HFFc6 (cell line): ENCODE measurements around the gene INPPL1. TPM values are rescaled to one million over a fixed set of nuclear protein-coding genes. Genes with fewer than 3 reads are reported as not detected.

Experiments
- DNase-seq: peaks from one replicate; pipeline ENCODE4 v3.0.0-alpha.2; 2018
- H3K27ac Mint-ChIP-seq: 2 replicates; pipeline ENCODE4 v1.8.0; 2020; ENCODE audit warnings: mild to moderate bottlenecking, mixed read lengths
- H3K27me3 Mint-ChIP-seq: 2 replicates; pipeline ENCODE4 v1.8.0; 2021; ENCODE audit warnings: mild to moderate bottlenecking, moderate library complexity, mixed read lengths; ENCODE audit not compliant: insufficient read depth
- H3K36me3 Mint-ChIP-seq: 2 replicates; pipeline ENCODE4 v1.8.0; 2021; ENCODE audit warnings: low read depth, mixed read lengths
- H3K4me1 Mint-ChIP-seq: 2 replicates; pipeline ENCODE4 v1.8.0; 2020; ENCODE audit warnings: low read depth, mixed read lengths
- H3K4me3 Mint-ChIP-seq: 2 replicates; pipeline ENCODE4 v1.8.0; 2020; ENCODE audit warnings: mild to moderate bottlenecking, moderate library complexity, mixed read lengths
- H3K9me3 Mint-ChIP-seq: 2 replicates; pipeline ENCODE4 v1.8.0; 2020; ENCODE audit warnings: mild to moderate bottlenecking, mixed read lengths
- total RNA-seq, 6 experiments: library from RNA; stranded (reverse); fragmentation: NEBNext Ultra II Directional; extraction: Animal tissue kit (Norgen Biotek cat#: 25700); gene quantifications; 2 replicates in 1 of 6; 3 replicates in 5 of 6; pipeline ENCODE4 v1.2.3, GENCODE V29; 2021
- TF ChIP-seq, protein P1 (sequence below): fragments of 200-600 bp; sonication (generic); IDR thresholded peaks from 2 replicates; pipeline ENCODE4 v1.5.0; 2021; ENCODE audit warnings: antibody characterized with exemption, mild to moderate bottlenecking

INPPL1 gene
- total RNA-seq, 6 experiments from 2014 or later = 181 to 228 (median 212) TPM

DNA sequence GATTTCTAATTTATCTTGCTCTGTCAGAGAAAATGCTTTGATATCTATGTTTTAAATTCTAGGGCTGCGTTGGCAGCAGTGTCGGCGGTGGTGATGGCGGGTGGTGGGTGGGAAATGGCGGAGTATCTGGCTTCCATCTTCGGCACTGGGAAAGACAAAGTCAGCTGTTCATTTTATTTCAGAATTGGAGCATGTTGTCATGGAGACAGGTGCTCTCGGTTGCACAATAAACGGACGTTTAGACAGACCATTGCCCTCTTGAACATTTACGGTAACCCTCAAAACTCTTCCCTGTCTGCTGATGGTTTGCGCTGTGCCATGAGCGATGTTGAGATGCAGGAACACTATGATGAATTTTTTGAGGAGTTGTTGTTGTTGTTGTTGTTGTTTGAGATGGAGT, 55.5 kb downstream of the INPPL1 start:
- Mint-ChIP-seq H3K27me3 (no peaks in the 10 kb centered on the region), H3K4me1 (peaks cover 19% of the 10 kb centered on the region), H3K4me3 (no peak overlapping the region), H3K36me3 (no peaks in the 10 kb centered on the region), H3K27ac (no peak overlapping the region), H3K9me3 (no peaks in the 10 kb centered on the region)
- TF ChIP-seq, protein P1, sequence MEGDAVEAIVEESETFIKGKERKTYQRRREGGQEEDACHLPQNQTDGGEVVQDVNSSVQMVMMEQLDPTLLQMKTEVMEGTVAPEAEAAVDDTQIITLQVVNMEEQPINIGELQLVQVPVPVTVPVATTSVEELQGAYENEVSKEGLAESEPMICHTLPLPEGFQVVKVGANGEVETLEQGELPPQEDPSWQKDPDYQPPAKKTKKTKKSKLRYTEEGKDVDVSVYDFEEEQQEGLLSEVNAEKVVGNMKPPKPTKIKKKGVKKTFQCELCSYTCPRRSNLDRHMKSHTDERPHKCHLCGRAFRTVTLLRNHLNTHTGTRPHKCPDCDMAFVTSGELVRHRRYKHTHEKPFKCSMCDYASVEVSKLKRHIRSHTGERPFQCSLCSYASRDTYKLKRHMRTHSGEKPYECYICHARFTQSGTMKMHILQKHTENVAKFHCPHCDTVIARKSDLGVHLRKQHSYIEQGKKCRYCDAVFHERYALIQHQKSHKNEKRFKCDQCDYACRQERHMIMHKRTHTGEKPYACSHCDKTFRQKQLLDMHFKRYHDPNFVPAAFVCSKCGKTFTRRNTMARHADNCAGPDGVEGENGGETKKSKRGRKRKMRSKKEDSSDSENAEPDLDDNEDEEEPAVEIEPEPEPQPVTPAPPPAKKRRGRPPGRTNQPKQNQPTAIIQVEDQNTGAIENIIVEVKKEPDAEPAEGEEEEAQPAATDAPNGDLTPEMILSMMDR = no peak
- no peak for DNase-seq

DNA sequence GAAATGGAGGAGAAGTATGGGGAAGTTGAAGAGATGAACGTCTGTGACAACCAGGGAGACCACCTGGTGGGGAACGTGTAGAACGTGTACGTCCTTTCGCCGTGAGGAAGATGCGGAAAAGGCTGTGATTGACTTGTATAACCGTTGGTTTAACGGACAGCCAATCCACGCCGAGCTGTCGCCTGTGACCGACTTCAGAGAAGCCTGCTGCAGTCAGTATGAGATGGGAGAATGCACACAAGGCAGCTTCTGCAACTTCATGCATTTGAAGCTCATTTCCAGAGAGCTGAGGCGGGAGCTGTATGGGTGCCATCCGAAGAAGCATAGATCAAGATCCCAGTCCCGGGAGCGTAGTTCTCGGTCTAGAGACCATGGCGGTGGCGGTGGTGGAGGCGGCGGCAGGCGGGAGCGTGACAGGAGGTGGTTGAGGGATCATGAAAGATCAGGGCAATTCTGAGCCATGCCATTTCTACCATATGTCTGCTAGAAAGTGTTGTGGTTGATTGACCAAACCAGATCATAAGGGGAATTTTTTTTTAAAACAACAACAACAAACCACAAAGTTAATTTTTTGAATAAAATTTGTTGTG, 56.3 kb downstream of the INPPL1 start:
- TF ChIP-seq, protein P1 = no peak
- Mint-ChIP-seq H3K36me3 (no peaks in the 10 kb centered on the region), H3K27me3 (no peaks in the 10 kb centered on the region), H3K9me3 (no peaks in the 10 kb centered on the region), H3K27ac (no peak overlapping the region), H3K4me1 (peaks cover 19% of the 10 kb centered on the region), H3K4me3 (no peak overlapping the region)
- DNase-seq = no peak

DNA sequence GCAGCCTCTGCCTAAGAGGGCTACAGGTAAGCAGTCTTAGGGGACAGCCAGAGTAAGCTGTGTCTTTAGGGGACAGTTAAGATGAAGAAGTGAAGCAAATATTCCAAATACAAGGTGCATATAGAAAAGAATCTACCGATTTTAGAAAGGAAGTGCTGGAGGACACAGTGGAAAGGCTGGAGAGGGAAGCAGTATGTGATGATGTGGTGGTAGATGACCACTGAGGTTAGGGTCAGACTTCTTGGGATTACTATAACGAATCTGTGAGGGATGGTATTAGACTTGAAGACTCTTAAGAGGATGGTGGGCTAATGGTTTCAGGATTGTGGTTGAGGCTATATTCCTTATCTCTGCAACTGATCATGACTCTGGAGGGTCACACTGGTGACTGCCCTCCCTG, 59.4 kb downstream of the INPPL1 start:
- Mint-ChIP-seq H3K27ac (no peak overlapping the region), H3K9me3 (no peaks in the 10 kb centered on the region), H3K36me3 (no peaks in the 10 kb centered on the region), H3K4me1 (peaks cover 12% of the 10 kb centered on the region), H3K4me3 (no peak overlapping the region), H3K27me3 (no peaks in the 10 kb centered on the region)
- DNase-seq = no peak
- TF ChIP-seq, protein P1 = no peak

DNA sequence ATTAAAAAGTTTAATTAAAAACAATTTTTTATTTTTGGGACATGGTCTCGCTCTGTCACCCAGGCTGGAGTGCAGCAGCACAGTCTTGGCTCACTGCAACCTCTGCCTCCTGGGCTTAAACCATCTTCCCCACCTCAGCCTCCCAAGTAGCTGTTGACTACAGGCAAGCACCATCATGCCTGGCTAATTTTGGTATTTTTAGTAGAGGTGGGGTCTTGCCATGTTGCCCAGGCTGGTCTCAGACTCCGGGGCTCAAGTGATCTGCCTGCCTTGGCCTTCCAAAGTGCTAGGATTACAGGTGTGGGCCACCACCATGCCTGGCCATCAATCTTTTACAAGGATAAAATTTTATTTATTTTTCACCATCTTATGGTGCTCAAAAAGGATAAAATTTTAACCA, 62.7 kb downstream of the INPPL1 start:
- no peaks in the 10 kb centered on the region for H3K36me3 Mint-ChIP-seq
- H3K9me3 Mint-ChIP-seq = no peaks in the 10 kb centered on the region
- H3K27ac Mint-ChIP-seq = no peak overlapping the region
- H3K4me3 Mint-ChIP-seq = no peak overlapping the region
- H3K4me1 Mint-ChIP-seq = no peaks in the 10 kb centered on the region
- no peaks in the 10 kb centered on the region for H3K27me3 Mint-ChIP-seq
- TF ChIP-seq, protein P1 = no peak
- DNase-seq = no peak

Other genes with a start within 250 kb of the INPPL1 start
- gene IL18BP, start 225.9 kb upstream of the INPPL1 start, total RNA-seq = 1 to 10 TPM; 1.5 to 2.3 (median 1.8) TPM
- gene NUMA1, start 144.2 kb upstream of the INPPL1 start, total RNA-seq = 100 to 1,000 TPM; 127 to 148 (median 137) TPM
- gene LRRC51, start 143.9 kb upstream of the INPPL1 start, total RNA-seq = 10 to 100 TPM in 1 of 6 experiments, 1 to 10 TPM in 5; 7.4 to 12.4 (median 8.5) TPM
- gene LAMTOR1, start 121.5 kb upstream of the INPPL1 start, total RNA-seq = 100 to 1,000 TPM; 131 to 170 (median 145) TPM
- gene TOMT, start 118.8 kb upstream of the INPPL1 start, total RNA-seq = not detected
- gene ANAPC15, start 112.1 kb upstream of the INPPL1 start, total RNA-seq = 100 to 1,000 TPM in 3 of 6 experiments, 10 to 100 TPM in 3; 83.0 to 119 (median 95.8) TPM
- 10 to 100 TPM in 4 of 6 experiments, 1 to 10 TPM in 2; 9.1 to 13.7 (median 10.9) TPM for gene FOLR3, start 89.0 kb upstream of the INPPL1 start, total RNA-seq
- gene FOLR1, start 32.6 kb upstream of the INPPL1 start, total RNA-seq = under 1 TPM in 4 of 6 experiments, not detected in 2; 0.20 to 0.48 (median 0.38) TPM
- not detected for gene FOLR2, start 8.0 kb upstream of the INPPL1 start, total RNA-seq
- gene PHOX2A, start 19.4 kb downstream of the INPPL1 start, total RNA-seq = not detected
- 10 to 100 TPM; 25.7 to 31.1 (median 27.1) TPM for gene CLPB, start 209.8 kb downstream of the INPPL1 start, total RNA-seq